Neural crest cell (in vitro differentiated cells): ENCODE measurements around the gene FAM117A. TPM values are rescaled to one million over a fixed set of nuclear protein-coding genes. Genes with fewer than 3 reads are reported as not detected.
A peak's percentile ranks its signal among the peaks of the same experiment; 100 is the strongest.

Source experiments
- DNase-seq: peaks from one replicate; pipeline ENCODE4 v3.0.0; 2021; ENCODE audit warnings: low read depth, mixed read lengths, low spot score
- H3K27ac Mint-ChIP-seq: one replicate; pipeline ENCODE4 v1.8.0; 2021; ENCODE audit warnings: mild to moderate bottlenecking, mixed read lengths; ENCODE audit not compliant: unreplicated experiment
- H3K27me3 Mint-ChIP-seq: 2 replicates; pipeline ENCODE4 v1.8.0; 2021; ENCODE audit warnings: low read depth, mild to moderate bottlenecking, mixed read lengths
- H3K36me3 Mint-ChIP-seq: 2 replicates; pipeline ENCODE4 v1.8.0; 2021; ENCODE audit warnings: low read depth, mild to moderate bottlenecking, mixed read lengths
- H3K4me1 Mint-ChIP-seq: 2 replicates; pipeline ENCODE4 v1.8.0; 2021; ENCODE audit warnings: mixed read lengths
- H3K4me3 Mint-ChIP-seq: one replicate; pipeline ENCODE4 v1.8.0; 2021; ENCODE audit warnings: mild to moderate bottlenecking, mixed read lengths
- H3K9me3 Mint-ChIP-seq: 2 replicates; pipeline ENCODE4 v1.8.0; 2021; ENCODE audit warnings: mixed read lengths
- total RNA-seq: library from RNA; stranded (reverse); gene quantifications from 2 replicates; pipeline ENCODE4 v1.2.1, GENCODE V29; 2021
- TF ChIP-seq, protein P1 (sequence below): fragments of 200-600 bp; sonication (generic); conservative IDR thresholded peaks from 2 replicates; pipeline ENCODE4 v1.5.0; 2021; ENCODE audit warnings: antibody characterized with exemption, mild to moderate bottlenecking

Gene FAM117A
- total RNA-seq, 1 donor from 2014 or later = 17.0 TPM

DNA sequence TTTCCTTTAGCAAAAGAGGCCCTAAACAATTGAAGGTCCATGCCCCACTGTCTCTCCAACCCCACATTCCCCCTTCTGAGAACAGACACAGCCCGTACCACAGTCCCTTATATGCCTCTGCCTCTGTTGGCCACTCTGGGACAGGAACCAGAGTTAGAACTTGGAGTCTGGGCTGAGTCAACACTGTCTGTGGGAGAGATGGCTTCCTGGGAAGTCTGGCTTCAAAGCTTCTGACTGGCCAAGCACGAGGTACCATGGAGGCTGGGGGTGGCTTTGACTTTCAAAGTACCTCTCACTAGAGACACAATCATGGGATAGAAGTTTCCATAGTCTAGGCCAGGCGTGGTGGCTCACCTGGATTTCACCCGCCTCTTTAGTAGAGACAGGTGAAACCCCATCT, 71.2 kb downstream of the FAM117A start:
- DNase-seq = no peak
- Mint-ChIP-seq H3K27me3 (peaks cover 18% of the 10 kb centered on the region), H3K4me3 (no peak overlapping the region), H3K27ac (no peak overlapping the region), H3K4me1 (peaks cover 13% of the 10 kb centered on the region), H3K36me3 (no peaks in the 10 kb centered on the region), H3K9me3 (no peaks in the 10 kb centered on the region)
- TF ChIP-seq, protein P1, sequence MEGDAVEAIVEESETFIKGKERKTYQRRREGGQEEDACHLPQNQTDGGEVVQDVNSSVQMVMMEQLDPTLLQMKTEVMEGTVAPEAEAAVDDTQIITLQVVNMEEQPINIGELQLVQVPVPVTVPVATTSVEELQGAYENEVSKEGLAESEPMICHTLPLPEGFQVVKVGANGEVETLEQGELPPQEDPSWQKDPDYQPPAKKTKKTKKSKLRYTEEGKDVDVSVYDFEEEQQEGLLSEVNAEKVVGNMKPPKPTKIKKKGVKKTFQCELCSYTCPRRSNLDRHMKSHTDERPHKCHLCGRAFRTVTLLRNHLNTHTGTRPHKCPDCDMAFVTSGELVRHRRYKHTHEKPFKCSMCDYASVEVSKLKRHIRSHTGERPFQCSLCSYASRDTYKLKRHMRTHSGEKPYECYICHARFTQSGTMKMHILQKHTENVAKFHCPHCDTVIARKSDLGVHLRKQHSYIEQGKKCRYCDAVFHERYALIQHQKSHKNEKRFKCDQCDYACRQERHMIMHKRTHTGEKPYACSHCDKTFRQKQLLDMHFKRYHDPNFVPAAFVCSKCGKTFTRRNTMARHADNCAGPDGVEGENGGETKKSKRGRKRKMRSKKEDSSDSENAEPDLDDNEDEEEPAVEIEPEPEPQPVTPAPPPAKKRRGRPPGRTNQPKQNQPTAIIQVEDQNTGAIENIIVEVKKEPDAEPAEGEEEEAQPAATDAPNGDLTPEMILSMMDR = no peak

DNA sequence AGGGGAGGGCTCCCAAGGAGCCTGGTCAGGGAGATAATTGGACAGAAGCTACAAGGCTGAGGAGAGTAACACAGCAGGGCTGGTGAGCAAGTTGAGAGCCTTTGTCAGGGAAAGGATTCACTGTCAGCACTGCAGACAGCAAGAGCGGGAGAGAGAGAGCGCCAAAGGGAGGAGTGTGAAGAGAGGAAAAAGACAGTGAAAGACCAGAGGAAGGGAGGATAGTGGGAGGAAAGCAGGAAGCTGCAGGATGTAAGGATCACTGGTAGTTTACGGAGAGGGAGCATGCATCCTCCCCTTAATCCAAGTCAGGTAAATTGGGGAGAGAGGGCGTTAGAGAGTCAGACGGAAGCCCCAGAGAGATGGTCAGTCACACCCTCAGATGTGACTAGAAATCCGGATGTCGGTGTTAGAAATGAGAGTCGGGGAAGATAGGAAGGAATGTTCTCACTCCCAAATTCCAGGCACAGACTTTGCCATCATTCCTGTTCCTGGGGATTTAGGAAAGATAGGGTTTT, 72.2 kb downstream of the FAM117A start:
- Mint-ChIP-seq H3K27me3 (peaks cover 18% of the 10 kb centered on the region), H3K4me3 (no peak overlapping the region), H3K9me3 (no peaks in the 10 kb centered on the region), H3K27ac (no peak overlapping the region), H3K36me3 (no peaks in the 10 kb centered on the region), H3K4me1 (peaks cover 13% of the 10 kb centered on the region)
- DNase-seq = no peak
- TF ChIP-seq, protein P1 = no peak

DNA sequence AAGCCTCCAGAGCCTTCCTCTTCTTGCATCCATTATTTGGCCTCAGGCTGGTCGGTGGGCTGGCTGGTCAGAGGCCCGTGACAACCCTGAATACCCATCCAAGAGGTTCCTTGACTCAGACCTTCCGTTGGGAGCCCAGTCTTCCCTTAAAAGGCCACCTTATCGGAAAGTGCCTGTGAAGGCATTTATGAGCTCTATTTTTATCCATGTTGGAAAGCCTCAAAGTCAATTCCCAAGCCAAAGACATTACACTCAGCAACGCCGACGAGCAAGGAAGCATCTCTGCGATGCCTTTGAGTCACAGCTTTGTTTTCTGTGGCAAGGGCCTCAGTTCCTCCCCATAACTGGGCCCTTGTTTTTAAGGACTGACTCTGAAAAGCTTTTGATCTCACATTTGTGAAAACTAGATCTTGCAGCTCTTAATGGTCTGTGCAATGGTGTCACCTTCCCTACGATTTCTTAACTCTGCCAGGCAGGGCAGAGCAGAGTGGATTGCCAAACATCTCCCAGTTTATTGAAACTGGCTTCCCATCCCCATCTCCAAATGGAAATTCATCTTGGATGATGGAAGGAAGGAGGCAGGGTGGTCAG, 72.8 kb downstream of the FAM117A start:
- TF ChIP-seq, protein P1 = no peak
- Mint-ChIP-seq H3K4me3 (peak overlapping the region; percentile 31), H3K27me3 (peaks cover 15% of the 10 kb centered on the region), H3K36me3 (no peaks in the 10 kb centered on the region), H3K9me3 (no peaks in the 10 kb centered on the region), H3K4me1 (peaks cover 13% of the 10 kb centered on the region), H3K27ac (no peak overlapping the region)
- no peak for DNase-seq

- no peak overlapping the region for H3K4me3 Mint-ChIP-seq
- peaks cover 13% of the 10 kb centered on the region for H3K27me3 Mint-ChIP-seq
- no peaks in the 10 kb centered on the region for H3K36me3 Mint-ChIP-seq
- peaks cover 13% of the 10 kb centered on the region for H3K4me1 Mint-ChIP-seq
- no peak overlapping the region for H3K27ac Mint-ChIP-seq
- TF ChIP-seq, protein P1 = no peak
- no peak for DNase-seq
- no peaks in the 10 kb centered on the region for H3K9me3 Mint-ChIP-seq
These were observed 73.7 kb downstream of the FAM117A start for GRCh38 chr17:49690256-49690655.

DNA sequence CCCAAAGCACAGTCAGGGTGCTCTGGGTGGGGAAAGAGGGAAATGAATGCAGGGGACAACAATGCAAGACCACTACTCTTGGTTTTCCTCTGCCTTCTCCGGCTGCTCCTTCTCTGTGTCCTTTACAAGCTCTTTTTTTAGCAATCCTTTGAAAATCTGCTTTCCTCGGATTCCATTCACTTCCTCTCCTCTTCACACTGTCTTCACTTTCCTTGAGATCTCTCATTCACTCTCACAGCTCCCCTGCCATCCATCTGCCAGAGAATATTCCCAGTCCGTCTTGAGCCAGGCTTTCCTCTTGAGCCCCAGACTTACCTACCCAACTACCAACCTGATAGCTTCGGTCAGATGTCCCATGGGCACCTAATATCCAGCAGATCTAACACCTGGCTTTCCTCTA, 75.1 kb downstream of the FAM117A start:
- no peaks in the 10 kb centered on the region for H3K36me3 Mint-ChIP-seq
- peaks cover 13% of the 10 kb centered on the region for H3K4me1 Mint-ChIP-seq
- H3K27me3 Mint-ChIP-seq = peaks cover 6% of the 10 kb centered on the region
- TF ChIP-seq, protein P1 = no peak
- DNase-seq = no peak
- H3K4me3 Mint-ChIP-seq = no peak overlapping the region
- H3K27ac Mint-ChIP-seq = peak overlapping the region; percentile 52
- H3K9me3 Mint-ChIP-seq = no peaks in the 10 kb centered on the region
